IMR-90 (cell line): Measurements from ENCODE around the gene SPTSSA. TPM values are rescaled to one million over a fixed set of nuclear protein-coding genes. Genes with fewer than 3 reads are reported as not detected.

Experiments
- ATAC-seq: fragments of 200-7000 bp; cut with Tn5 transposase; 2 replicates; pipeline ENCODE4 v1.9.1; 2020; ENCODE audit warnings: low read depth, mild to moderate bottlenecking, moderate library complexity
- BruUV-seq: library from RNA; stranded (reverse); fragments of 400-500 nt; replicated peaks from 2 replicates; lab custom pipeline; 2021; lab: Mats Ljungman, UMichigan
- CTCF ChIA-PET: fragments of 300-600 bp; formaldehyde crosslinking; extraction: SDS; loops from one replicate; lab custom pipeline; 2021; ENCODE audit warnings: antibody characterized with exemption; lab: Yijun Ruan, JAX
- POLR2A ChIA-PET: fragments of 300-600 bp; sonication (Branson Sonifier 250); formaldehyde crosslinking; loops from one replicate; lab custom pipeline; 2022; ENCODE audit warnings: antibody characterized with exemption; ENCODE audit not compliant: unreplicated experiment; lab: Charles Lee
- DNase-seq: peaks from one replicate; pipeline ENCODE4 v3.0.0; 2013
- H2AFZ ChIP-seq: replicated peaks from 2 replicates; pipeline ENCODE3; 2013; ENCODE audit warnings: low read length, mild to moderate bottlenecking; ENCODE audit not compliant: poor library complexity
- H2AK5ac ChIP-seq: 2 replicates; pipeline ENCODE4 v1.6.1; 2013; ENCODE audit warnings: low read depth, low read length, inconsistent platforms
- H2AK9ac ChIP-seq: replicated peaks from 2 replicates; pipeline ENCODE3; 2013; ENCODE audit warnings: mild to moderate bottlenecking, low read depth, low read length, moderate library complexity; ENCODE audit not compliant: poor library complexity
- H2BK120ac ChIP-seq: 2 replicates; pipeline ENCODE4 v1.6.1; 2013; ENCODE audit warnings: low read depth, low read length, inconsistent platforms
- H2BK15ac ChIP-seq: 3 replicates; pipeline ENCODE4 v1.6.1; 2013; ENCODE audit warnings: low read depth, low read length, inconsistent platforms
- H2BK20ac ChIP-seq: 2 replicates; pipeline ENCODE4 v1.6.1; 2013; ENCODE audit warnings: low read depth, mild to moderate bottlenecking, inconsistent platforms, low read length, moderate library complexity
- H2BK5ac ChIP-seq: 2 replicates; pipeline ENCODE4 v1.6.1; 2013; ENCODE audit warnings: mild to moderate bottlenecking, low read depth, low read length, inconsistent platforms; ENCODE audit not compliant: poor library complexity, severe bottlenecking
- H3K14ac ChIP-seq: replicated peaks from 2 replicates; pipeline ENCODE4 v1.6.1; 2013; ENCODE audit warnings: low read depth, low read length, inconsistent platforms
- H3K18ac ChIP-seq: 2 replicates; pipeline ENCODE4 v1.6.1; 2013; ENCODE audit warnings: low read depth, low read length, control low read depth
- H3K23ac ChIP-seq: 2 replicates; pipeline ENCODE4 v1.6.1; 2013; ENCODE audit warnings: low read depth, low read length, inconsistent platforms
- H3K27ac ChIP-seq: 2 replicates; pipeline ENCODE4 v1.5.1; 2013; ENCODE audit warnings: mild to moderate bottlenecking, control low read depth, low read length; ENCODE audit not compliant: insufficient read depth
- H3K27me3 ChIP-seq: 2 replicates; pipeline ENCODE4 v1.6.1; 2013; ENCODE audit warnings: low read length; ENCODE audit not compliant: control insufficient read depth, insufficient read depth
- H3K36me3 ChIP-seq: 2 replicates; pipeline ENCODE4 v1.6.1; 2013; ENCODE audit warnings: low read length, mixed read lengths; ENCODE audit not compliant: control insufficient read depth, insufficient read depth
- H3K4ac ChIP-seq: 2 replicates; pipeline ENCODE4 v1.6.1; 2013; ENCODE audit warnings: low read depth, low read length, inconsistent platforms
- H3K4me1 ChIP-seq: 2 replicates; pipeline ENCODE4 v1.6.1; 2013; ENCODE audit warnings: low read length, mixed read lengths; ENCODE audit not compliant: control insufficient read depth, insufficient read depth
- H3K4me2 ChIP-seq: 2 replicates; pipeline ENCODE4 v1.6.1; 2013; ENCODE audit warnings: low read depth, mild to moderate bottlenecking, control low read depth, low read length, moderate library complexity
- H3K4me3 ChIP-seq: 2 replicates; pipeline ENCODE4 v1.5.1; 2013; ENCODE audit warnings: low read depth, mild to moderate bottlenecking, control low read depth, low read length, moderate library complexity; ENCODE audit not compliant: insufficient read depth
- H3K56ac ChIP-seq: 2 replicates; pipeline ENCODE4 v1.6.1; 2013; ENCODE audit warnings: low read length, inconsistent platforms; ENCODE audit not compliant: insufficient read depth; ENCODE audit errors: extremely low read depth
- H3K79me1 ChIP-seq, 2 experiments: 2 replicates each; pipeline ENCODE4 v1.6.1; 2013; ENCODE audit warnings: low read length in 2 of 2, inconsistent platforms in 1 of 2, low read depth in 1 of 2
- H3K9ac ChIP-seq: 2 replicates; pipeline ENCODE4 v1.6.1; 2013; ENCODE audit warnings: low read depth, low read length, control low read depth
- H3K9me1 ChIP-seq: 2 replicates; pipeline ENCODE4 v1.6.1; 2013; ENCODE audit warnings: low read length, inconsistent platforms; ENCODE audit not compliant: insufficient read depth
- H3K9me3 ChIP-seq: 2 replicates; pipeline ENCODE4 v1.6.1; 2013; ENCODE audit warnings: low read length; ENCODE audit not compliant: control insufficient read depth, insufficient read depth
- H4K20me1 ChIP-seq: 2 replicates; pipeline ENCODE4 v1.6.1; 2013; ENCODE audit warnings: low read length, inconsistent platforms; ENCODE audit not compliant: insufficient read depth
- H4K5ac ChIP-seq: 2 replicates; pipeline ENCODE4 v1.6.1; 2013; ENCODE audit warnings: mild to moderate bottlenecking, low read depth, low read length, control low read depth
- H4K8ac ChIP-seq, 2 experiments: 2 replicates each; pipeline ENCODE4 v1.6.1; 2013; ENCODE audit warnings: low read depth in 2 of 2, low read length in 2 of 2, control low read depth in 1 of 2, inconsistent platforms in 1 of 2
- H4K91ac ChIP-seq: 2 replicates; pipeline ENCODE4 v1.6.1; 2013; ENCODE audit warnings: low read depth, low read length, inconsistent platforms; ENCODE audit not compliant: insufficient read depth
- BHLHE40 ChIP-seq: fragments of 150-350 bp; IDR thresholded peaks from 2 replicates; pipeline ENCODE4 v1.6.1; 2016; ENCODE audit warnings: mild to moderate bottlenecking, low read depth, low read length
- CEBPB ChIP-seq: IDR thresholded peaks from 2 replicates; pipeline ENCODE4 v1.6.1; 2012; ENCODE audit warnings: low read depth, low read length, improper control_type of control experiment
- CHD1 ChIP-seq: IDR thresholded peaks from 2 replicates; pipeline ENCODE4 v1.6.1; 2012; ENCODE audit warnings: low read depth, low read length, improper control_type of control experiment
- CTCF ChIP-seq: conservative IDR thresholded peaks from 2 replicates; pipeline ENCODE4 v1.5.1; 2012; ENCODE audit warnings: mild to moderate bottlenecking, low read depth, low read length, improper control_type of control experiment
- FOS ChIP-seq: fragments of 150-350 bp; IDR thresholded peaks from 2 replicates; pipeline ENCODE4 v1.6.1; 2016; ENCODE audit warnings: low read depth, low read length
- MAFK ChIP-seq: IDR thresholded peaks from 2 replicates; pipeline ENCODE4 v1.6.1; 2012; ENCODE audit warnings: low read depth, low read length, improper control_type of control experiment
- MAZ ChIP-seq: IDR thresholded peaks from 2 replicates; pipeline ENCODE4 v1.6.1; 2012; ENCODE audit warnings: low read depth, mild to moderate bottlenecking, low read length, improper control_type of control experiment, moderate library complexity, borderline replicate concordance
- MXI1 ChIP-seq: IDR thresholded peaks from 2 replicates; pipeline ENCODE4 v1.6.1; 2012; ENCODE audit warnings: low read depth, mild to moderate bottlenecking, low read length, moderate library complexity, borderline replicate concordance
- NFE2L2 ChIP-seq: fragments of 150-350 bp; IDR thresholded peaks from 2 replicates; pipeline ENCODE4 v1.6.1; 2016; ENCODE audit warnings: low read depth, mild to moderate bottlenecking, low read length
- POLR2A ChIP-seq: IDR thresholded peaks from 2 replicates; pipeline ENCODE4 v1.6.1; 2012; ENCODE audit warnings: mild to moderate bottlenecking, low read depth, low read length
- RAD21 ChIP-seq: IDR thresholded peaks from 2 replicates; pipeline ENCODE4 v1.6.1; 2012; ENCODE audit warnings: low read length, improper control_type of control experiment
- RCOR1 ChIP-seq: IDR thresholded peaks from 2 replicates; pipeline ENCODE4 v1.6.1; 2012; ENCODE audit warnings: mild to moderate bottlenecking, low read length, improper control_type of control experiment; ENCODE audit not compliant: insufficient replicate concordance
- RFX5 ChIP-seq: IDR thresholded peaks from 2 replicates; pipeline ENCODE4 v1.8.0; 2012; ENCODE audit warnings: low read depth, mild to moderate bottlenecking, low read length, moderate library complexity
- SMC3 ChIP-seq: fragments of 150-350 bp; IDR thresholded peaks from 2 replicates; pipeline ENCODE4 v1.6.1; 2016; ENCODE audit warnings: low read depth, mild to moderate bottlenecking, antibody characterized with exemption, low read length, moderate library complexity
- dilution Hi-C: fragments of 300-500 bp; cut with HindIII; formaldehyde crosslinking; loops from one replicate; pipeline ENCODE4 v1.14.3; 2018; ENCODE audit warnings: low sequenced_read_pairs; ENCODE audit not compliant: unreplicated experiment
- in situ Hi-C: fragments of 300-500 bp; cut with MboI; formaldehyde crosslinking; loops from 3 replicates; pipeline ENCODE4 v1.14.3; 2019; ENCODE audit warnings: low sequenced_read_pairs, inconsistent platforms, mixed read lengths
- intact Hi-C: fragments of 100-400 bp; cut with micrococcal nuclease; formaldehyde crosslinking; loops from 2 replicates; pipeline ENCODE4 v1.10.0; 2022
- polyA plus RNA-seq, 3 experiments: library from polyadenylated mRNA; depleted of rRNA; stranded (reverse); fragments of >200 nt; gene quantifications; 2 replicates each; pipeline ENCODE4 v1.2.3, GENCODE V29; 2012; ENCODE audit warnings: low replicate concordance in 1 of 3
- total RNA-seq: library from RNA; depleted of rRNA; stranded (reverse); fragments of >200 nt; gene quantifications from 2 replicates; pipeline ENCODE4 v1.2.3, GENCODE V29; 2012
- TF ChIP-seq, protein P1 (sequence below): fragments of 150-350 bp; IDR thresholded peaks from 2 replicates; pipeline ENCODE4 v1.6.1; 2016; ENCODE audit warnings: low read depth, mild to moderate bottlenecking, low read length, moderate library complexity, borderline replicate concordance
- TF ChIP-seq, protein P2 (sequence below): fragments of 150-350 bp; IDR thresholded peaks from 2 replicates; pipeline ENCODE4 v1.6.1; 2017; ENCODE audit warnings: mild to moderate bottlenecking, antibody characterized with exemption, low read length, low read depth

Gene SPTSSA
- total and polyA plus RNA-seq, 2 of the 4 experiments (the other 2 are of a cell fraction), result 10.8 to 26.2 TPM

- H3K4ac ChIP-seq, result no peak overlapping the region
- no peak overlapping the region for H3K23ac ChIP-seq
- H2BK120ac ChIP-seq, result no peak overlapping the region
- H3K79me1 ChIP-seq, result no peaks in the 10 kb centered on the region
- H2BK15ac ChIP-seq, result no peak overlapping the region
- H3K9me1 ChIP-seq, result peaks cover 3% of the 10 kb centered on the region
- H3K36me3 ChIP-seq, result no peaks in the 10 kb centered on the region
- H3K9me3 ChIP-seq, result no peaks in the 10 kb centered on the region
- intact Hi-C loops, result no loop called here
- H2AK5ac ChIP-seq, result no peak overlapping the region
- ATAC-seq (no peak), DNase-seq (no peak)
- H2AFZ ChIP-seq, result no peak overlapping the region
- no peak overlapping the region for H2AK9ac ChIP-seq
- dilution Hi-C loops, result no loop called here
- ChIA-PET POLR2A (no interaction called here), CTCF (no interaction called here)
- H4K91ac ChIP-seq, result no peak overlapping the region
- H4K8ac ChIP-seq, result no peak overlapping the region
- H4K20me1 ChIP-seq, result no peaks in the 10 kb centered on the region
- in situ Hi-C loops, result no loop called here
- no peak overlapping the region for H3K4me3 ChIP-seq
- no peak overlapping the region for H3K14ac ChIP-seq
- BruUV-seq, result no TSS peak
- TF ChIP-seq RCOR1, result no peak
- no peak for TF ChIP-seq MAZ
- no peak for TF ChIP-seq CEBPB
- no peak for TF ChIP-seq RFX5
- TF ChIP-seq CHD1, result no peak
- no peak for TF ChIP-seq MXI1
- no peak for TF ChIP-seq BHLHE40
- TF ChIP-seq CTCF, result no peak
- TF ChIP-seq RAD21, result no peak
- TF ChIP-seq NFE2L2, result no peak
- TF ChIP-seq, protein P1, sequence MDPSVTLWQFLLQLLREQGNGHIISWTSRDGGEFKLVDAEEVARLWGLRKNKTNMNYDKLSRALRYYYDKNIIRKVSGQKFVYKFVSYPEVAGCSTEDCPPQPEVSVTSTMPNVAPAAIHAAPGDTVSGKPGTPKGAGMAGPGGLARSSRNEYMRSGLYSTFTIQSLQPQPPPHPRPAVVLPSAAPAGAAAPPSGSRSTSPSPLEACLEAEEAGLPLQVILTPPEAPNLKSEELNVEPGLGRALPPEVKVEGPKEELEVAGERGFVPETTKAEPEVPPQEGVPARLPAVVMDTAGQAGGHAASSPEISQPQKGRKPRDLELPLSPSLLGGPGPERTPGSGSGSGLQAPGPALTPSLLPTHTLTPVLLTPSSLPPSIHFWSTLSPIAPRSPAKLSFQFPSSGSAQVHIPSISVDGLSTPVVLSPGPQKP, result no peak
- no peak for TF ChIP-seq SMC3
- TF ChIP-seq FOS, result no peak
- TF ChIP-seq, protein P2, sequence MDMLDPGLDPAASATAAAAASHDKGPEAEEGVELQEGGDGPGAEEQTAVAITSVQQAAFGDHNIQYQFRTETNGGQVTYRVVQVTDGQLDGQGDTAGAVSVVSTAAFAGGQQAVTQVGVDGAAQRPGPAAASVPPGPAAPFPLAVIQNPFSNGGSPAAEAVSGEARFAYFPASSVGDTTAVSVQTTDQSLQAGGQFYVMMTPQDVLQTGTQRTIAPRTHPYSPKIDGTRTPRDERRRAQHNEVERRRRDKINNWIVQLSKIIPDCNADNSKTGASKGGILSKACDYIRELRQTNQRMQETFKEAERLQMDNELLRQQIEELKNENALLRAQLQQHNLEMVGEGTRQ, result no peak
- no peak for TF ChIP-seq MAFK
- TF ChIP-seq POLR2A, result no peak
- H3K27me3 ChIP-seq, result 0 out of 2 replicates have a peak, but pooled peaks cover 1% of the 10 kb centered on the region
- no peaks in the 10 kb centered on the region; the same call in 1 of the 2 replicates for H3K4me1 ChIP-seq
- no peak overlapping the region for H3K18ac ChIP-seq
- H2BK20ac ChIP-seq, result no peak overlapping the region
- H2BK5ac ChIP-seq, result no peak overlapping the region
- H3K27ac ChIP-seq, result no peak overlapping the region
- no peak overlapping the region for H3K56ac ChIP-seq
- H3K9ac ChIP-seq, result no peak overlapping the region
- H3K4me2 ChIP-seq, result no peak overlapping the region
- H4K5ac ChIP-seq, result no peak overlapping the region
Measured at GRCh38 chr14:34470319-34470718, 8.3 kb upstream of the SPTSSA start.
